HG03108 (cell line): ENCODE results near the gene POLDIP3.
"Not testable (repeated sequence)": the region's sequence is repeated elsewhere in the genome, so short reads cannot be mapped to it uniquely, and the experiment has no call there.

ENCODE experiments used
- ATAC-seq: cut with Tn5 transposase; IDR thresholded peaks from one replicate; pipeline ENCODE4 v1.9.1; 2021; ENCODE audit warnings: moderate library complexity; ENCODE audit not compliant: unreplicated experiment

POLDIP3 gene

DNA sequence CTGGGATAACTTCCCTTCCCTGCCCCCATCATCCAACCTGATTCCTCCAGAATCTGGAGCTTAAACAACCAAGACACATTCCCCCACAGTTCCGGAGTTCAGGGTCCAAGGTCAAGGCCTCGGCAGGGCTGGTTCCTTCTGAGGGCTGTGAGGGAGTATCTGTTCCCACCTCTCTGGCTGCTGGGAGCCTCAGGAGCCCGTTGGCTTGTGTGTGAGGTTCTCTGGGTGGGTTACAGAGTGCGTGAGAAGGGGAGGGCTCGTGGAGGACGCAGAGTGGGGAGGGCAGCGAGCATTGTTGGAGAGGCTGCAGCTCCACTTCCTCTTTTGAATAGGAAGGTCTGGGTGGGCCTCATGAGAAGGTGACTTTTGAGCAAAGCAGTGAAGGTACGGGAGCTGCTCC lies 52.4 kb downstream of the POLDIP3 start:
- ATAC-seq: no peak

DNA sequence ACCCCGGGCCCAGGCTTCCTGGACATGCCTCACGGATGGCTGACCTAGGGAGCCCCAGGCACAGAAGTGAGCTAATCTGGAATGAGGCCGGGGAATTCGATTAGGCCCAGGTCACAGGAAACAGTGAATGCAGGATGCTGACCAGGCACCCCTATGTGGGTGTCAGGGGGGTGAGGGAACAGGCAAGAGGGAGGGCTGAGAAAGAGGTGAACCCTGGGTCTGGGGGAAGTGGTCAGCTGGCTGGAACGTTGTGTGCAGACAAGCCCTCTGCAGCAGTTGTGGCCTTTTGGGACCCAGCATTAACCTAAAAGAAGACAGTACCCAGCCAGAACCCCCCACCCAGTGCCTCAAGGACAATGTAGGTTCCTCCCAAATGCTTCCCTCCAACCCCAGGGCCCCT lies 52.8 kb downstream of the POLDIP3 start:
- no peak for ATAC-seq

DNA sequence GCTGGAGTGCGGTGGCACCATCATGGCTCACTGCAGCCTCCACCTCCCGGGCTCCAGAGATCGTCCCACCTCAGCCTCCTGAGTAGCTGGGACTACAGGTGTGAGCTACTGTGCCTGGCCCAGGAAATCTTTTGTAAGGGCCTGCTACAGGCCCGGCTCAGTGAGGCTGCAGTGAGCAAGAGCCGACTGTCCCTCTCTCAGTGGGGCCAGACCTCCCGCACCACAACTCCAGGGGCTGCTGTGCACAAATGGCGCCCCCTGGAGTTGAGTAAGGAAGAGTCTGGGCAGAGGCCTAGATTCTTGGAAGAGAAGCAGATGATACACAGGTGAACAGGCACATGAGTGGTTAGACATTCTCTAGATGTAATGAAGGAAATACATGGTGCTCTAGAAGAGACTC lies 53.9 kb downstream of the POLDIP3 start:
- no peak for ATAC-seq

DNA sequence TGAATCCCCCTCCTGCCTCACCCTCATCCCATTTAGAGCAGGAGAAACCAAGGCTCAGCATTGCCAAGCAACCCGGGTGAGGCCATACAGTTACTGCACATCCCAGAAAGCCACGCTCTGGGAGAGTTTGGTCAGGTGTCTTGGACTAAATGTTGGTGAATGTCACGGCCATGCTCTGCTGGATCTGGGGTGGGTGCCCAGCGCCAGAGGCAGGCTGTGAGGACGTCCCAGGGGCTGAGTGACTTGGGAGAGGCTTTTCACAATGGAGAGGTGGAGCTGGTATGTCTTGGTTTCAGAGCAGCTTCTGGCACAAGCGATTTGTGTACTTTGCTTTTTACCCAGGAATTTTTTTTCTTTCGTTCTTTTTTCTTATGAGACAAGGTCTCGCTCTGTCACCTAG lies 54.3 kb downstream of the POLDIP3 start:
- ATAC-seq: no peak

DNA sequence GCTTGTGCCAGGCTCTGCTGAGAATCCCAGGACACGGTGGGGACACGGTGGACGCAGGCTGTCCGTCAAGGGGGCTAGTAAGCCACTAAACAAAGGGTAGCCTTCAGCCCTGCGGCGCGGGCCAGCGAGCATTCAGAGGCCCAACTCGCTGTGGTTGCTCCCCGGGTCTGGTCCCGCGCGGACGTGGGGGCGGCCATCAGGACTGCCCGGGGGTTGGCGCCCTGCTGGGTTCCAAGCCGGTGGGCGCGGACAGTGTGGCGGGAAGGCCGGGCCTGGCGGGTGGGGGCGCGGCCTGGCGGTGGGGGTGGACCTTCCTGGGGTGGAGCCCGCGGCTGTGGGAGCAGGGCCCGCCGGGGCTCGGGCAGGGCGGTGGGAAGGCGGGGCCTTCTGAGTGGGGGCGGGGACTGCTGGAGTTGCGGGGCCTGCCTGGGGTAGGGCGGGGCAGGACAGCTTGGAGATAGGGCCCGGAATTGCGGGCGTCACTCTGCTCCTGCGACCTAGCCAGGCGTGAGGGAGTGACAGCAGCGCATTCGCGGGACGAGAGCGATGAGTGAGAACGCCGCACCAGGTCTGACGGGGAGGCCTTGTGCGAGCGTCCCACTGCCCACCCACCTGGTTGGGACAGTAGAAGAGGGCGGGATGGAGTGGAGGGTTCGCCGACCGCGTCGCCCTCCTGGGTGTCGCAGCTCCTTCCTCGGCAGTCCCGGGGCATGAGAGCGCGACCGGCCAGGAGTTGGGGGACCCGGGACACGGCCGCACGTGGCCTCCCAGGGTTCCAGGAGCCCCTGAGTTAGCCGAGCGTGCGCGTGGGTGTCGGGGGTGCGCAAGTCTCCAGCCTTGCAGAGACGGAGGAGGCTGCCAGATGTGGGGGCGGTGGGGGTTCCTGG lies 61.0 kb downstream of the POLDIP3 start, which contains the start of gene SERHL2:
TSS of gene SERHL2 (plus strand) at position 482 of the 887 bp plus-strand sequence. CDS start at position 547, 65 bp downstream.
- ATAC-seq: peak; percentile 63

DNA sequence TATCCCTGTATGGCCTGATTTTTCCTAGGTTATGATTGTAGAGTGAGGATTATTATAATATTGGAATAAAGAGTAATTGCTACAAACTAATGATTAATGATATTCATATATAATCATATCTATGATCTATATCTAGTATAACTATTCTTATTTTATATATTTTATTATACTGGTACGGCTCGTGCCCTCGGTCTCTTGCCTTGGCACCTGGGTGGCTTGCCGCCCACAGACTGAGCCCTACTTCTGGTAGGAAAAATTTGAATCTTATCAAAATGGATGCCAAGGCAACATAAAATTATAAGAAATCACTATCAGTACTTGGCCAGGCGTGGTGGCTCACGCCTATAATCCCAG lies 62.4 kb downstream of the POLDIP3 start:
- not testable (repeated sequence) for ATAC-seq

DNA sequence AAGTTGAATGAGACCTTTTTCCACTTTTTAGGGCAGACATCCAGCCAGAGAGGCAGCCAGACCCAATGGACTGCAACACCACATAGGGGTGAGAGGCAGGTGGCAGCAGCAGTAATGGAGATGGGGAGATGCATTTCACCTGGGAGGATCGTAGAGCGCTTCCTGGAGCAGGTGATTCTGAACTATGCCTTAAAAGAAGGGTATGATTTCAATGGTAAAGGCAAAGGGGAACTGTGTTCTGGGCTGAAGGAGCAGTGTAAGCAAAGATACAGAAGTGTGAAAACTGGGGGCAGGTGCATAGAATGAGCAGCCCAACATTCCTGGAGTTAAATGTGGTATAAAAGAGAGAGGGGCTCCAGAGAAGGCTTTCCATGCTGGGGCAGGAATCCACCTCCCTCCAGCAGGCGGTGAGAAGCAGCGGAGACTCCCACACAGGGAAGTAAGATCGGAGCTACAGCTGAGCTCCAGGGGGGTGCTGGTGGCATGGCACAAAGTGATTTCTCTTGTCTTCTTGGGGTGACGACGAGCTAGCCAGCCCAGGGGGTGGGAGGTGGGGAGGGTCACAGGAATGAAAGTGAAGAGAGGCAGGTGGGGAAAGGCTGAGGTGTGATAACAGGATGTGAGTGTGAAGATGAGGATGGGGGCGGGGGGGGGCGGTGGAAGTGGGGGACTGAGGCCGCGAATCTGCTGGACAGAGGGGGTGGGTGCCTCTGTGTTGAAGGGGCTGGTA lies 65.2 kb downstream of the POLDIP3 start:
- no peak for ATAC-seq

DNA sequence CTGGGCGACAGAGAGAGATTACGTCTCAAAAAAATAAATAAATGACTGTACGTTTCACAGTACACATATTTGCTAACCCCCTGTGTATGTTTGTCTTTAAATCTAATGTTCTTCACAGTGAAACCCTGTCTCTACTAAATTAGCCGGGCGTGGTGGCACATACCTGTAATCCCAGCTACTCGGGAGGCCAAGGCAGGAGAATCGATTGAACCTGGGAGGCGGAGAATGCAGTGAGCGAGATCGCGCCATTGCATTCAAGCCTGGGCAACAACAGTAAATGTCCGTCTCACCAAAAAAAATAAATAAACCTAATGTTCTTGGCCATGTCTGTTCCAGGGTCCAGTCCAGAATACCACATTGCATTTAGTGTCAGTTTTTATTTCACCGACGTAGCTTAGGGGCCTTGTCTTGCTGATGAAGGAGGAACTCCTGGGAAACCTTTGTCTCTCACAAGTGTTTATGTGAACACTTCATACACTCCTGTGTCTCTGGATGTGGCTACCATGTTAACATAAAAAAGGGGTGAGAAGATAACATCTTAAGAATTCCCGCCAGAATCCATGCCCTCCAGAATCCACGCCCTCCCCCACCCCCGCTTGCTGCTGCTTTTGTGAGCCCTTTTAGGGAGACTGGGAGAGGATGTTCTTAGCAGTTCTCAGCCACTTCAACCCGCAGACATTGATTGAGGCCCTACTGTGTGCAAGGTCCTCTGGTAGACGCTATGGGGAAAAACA lies 65.9 kb downstream of the POLDIP3 start:
- ATAC-seq: no peak

DNA sequence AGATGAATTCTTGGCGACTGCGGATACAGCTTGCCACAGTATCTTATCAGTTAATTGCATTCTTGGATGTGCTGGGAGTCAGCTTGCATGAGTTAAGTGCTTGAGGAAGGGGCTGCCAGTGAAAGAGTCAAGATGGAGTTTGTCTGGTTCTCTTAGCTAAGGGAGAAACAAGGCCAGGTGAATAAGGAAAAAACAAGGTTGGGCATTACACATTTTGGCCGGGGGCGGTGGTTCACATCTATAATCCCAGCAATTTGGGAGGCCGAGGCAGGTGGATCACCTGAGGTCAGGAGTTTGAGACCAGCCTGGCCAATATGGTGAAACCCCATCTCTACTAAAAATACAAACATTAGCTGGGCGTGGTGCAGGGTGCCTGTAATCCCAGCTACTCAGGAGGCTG lies 66.6 kb downstream of the POLDIP3 start:
- not testable (repeated sequence) for ATAC-seq

DNA sequence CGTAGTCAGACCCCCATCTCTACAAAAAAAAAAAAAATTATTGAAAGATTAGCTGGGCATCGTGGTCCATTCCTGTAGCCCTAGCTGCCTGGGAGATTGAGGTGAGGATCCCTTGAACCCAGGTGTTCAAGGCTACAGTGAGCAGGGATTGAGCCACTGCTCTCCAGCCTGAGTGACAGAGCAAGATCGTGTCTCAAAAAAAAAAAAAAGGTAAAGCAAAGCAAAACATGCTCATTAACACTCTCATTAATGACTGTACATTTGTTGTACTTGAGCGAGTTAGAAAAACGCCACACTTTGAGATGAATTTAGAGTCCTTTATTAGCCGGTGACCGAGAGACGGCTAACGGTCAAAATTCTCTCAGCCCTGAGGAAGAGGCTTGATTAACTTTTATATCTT lies 67.1 kb downstream of the POLDIP3 start:
- no peak for ATAC-seq

DNA sequence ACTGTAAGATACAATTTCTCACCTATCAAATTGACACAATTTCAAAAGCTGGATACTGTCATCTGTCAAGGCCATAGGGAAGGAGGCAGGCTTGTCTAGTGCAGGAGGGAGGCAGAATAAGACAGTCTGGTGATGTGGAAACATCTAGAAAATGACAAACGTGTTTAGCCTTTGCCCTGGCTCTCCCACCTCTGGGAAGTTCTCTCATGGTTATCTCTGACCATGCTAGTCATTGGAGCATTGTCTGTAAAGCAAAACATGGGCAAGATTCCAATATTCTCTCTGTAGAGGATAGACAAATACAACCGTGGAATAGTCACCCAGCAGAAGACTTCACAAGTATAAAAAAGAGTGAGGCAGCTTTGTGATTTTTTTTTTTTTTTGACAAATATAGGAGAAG lies 70.0 kb downstream of the POLDIP3 start:
- no peak for ATAC-seq

DNA sequence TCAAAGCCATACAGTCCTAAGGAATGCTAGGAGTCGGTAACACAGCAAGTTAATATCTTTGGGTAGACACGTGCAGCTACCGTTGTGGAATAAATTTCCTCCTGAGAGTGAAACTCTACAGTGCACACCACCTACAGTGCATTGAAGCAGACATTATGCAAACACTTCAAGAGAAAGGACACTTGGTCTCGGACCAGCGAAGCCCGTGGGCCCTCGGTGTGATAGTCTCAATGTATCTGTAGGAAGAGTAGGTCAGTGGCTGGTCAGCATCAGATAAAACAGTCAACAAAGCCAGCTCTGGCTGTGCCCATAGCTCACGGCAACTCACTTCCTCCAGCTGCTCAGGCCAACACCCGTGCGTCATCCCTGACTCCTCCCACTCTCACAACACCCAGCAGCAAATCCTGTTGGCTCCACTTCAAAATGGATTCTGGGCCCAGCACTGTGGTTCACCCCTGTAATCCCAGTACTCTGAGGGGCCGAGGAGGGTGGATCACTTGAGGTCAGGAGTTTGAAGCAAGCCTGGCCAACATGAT lies 75.4 kb downstream of the POLDIP3 start:
- ATAC-seq: not testable (repeated sequence)

DNA sequence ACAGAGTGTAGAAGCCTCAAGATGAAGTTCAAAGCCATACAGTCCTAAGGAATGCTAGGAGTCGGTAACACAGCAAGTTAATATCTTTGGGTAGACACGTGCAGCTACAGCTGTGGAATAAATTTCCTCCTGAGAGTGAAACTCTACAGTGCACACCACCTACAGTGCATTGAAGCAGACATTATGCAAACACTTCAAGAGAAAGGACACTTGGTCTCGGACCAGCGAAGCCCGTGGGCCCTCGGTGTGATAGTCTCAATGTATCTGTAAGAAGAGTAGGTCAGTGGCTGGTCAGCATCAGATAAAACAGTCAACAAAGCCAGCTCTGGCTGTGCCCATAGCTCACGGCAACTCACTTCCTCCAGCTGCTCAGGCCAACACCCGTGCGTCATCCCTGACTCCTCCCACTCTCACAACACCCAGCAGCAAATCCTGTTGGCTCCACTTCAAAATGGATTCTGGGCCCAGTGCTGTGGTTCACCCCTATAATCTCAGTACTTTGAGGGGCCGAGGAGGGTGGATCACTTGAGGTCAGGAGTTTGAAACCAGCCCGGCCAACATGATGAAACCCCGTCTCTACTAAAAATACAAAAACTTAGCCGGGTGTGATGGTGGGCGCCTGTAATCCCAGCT lies 77.4 kb downstream of the POLDIP3 start:
- not testable (repeated sequence) for ATAC-seq

DNA sequence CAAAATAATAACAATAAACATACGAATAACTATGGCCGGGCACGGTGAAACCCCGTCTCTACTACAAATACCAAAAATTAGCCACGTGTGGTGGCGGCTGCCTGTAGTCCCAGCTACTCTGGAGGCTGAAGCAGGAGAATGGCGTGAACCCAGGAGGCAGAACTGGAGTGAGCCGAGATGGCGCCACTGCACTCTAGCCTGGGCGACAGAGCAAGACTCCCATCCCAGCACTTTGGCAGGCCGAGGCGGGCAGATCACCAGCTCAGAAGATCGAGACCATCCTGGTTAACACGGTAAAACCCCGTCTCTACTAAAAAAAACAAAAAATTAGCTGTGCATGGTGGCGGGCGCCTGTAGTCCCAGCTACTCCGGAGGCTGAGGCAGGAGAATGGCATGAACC lies 78.0 kb downstream of the POLDIP3 start:
- ATAC-seq: not testable (repeated sequence)

DNA sequence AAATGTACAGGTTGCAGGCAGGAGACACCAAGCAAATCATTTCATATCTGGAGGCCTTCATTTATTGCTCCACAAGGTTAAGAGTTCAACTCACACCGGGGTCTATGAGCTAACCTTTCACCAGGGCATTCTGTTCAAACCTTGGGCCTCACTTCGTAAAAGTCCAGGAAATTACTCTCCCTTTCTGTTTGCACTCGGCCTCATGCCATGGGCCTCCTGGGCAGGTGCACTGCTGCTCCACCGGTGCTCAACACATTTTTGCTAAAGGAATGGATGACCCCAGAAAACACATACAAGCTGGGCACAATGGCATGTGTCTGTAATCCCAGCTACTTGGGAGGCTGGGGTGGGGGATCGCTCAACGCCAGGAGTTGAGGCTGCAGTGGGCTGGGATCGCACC lies 78.5 kb downstream of the POLDIP3 start:
- no peak for ATAC-seq

DNA sequence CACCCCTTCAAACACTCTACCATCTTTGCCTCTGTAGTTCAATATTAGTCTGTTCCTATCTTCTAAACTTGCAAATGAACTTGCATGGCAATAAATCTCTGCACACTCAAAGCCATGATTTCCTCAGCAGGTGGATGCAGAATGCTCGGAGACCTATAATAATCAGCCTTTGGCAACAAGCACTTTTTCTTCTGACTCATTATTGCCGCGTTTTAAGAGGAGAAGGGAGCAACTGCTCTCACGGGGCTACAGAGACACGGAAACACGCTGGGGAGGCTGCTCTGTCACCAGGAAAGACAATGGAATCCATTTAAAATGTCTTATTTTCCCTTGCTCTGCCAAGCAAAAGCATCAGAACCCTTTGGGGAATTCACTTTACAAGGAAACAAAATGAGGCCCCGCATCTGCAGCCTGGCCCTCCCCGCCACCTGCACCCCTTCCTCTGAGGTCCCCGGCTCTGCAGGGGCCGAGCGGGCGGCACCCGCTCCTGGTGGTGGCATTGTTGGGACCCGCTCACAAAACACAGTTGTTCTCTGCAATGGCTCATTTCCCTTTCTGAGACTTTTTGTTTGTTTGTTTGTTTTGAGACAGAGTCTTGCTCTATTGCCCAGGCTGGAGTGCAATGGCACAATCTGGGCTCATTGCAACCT lies 79.5 kb downstream of the POLDIP3 start:
- ATAC-seq: not testable (repeated sequence)
